DMS53 treated with DMSO at 0.1 percent for 48 hours (cell line): ENCODE measurements around the gene FDPS.
"Not testable (repeated sequence)": the region's sequence is repeated elsewhere in the genome, so short reads cannot be mapped to it uniquely, and the experiment has no call there.

Experiments
- DNase-seq: peaks from one replicate; lab custom pipeline; 2025; ENCODE audit not compliant: unreplicated experiment; lab: John Stamatoyannopoulos, UW

Gene FDPS

DNA sequence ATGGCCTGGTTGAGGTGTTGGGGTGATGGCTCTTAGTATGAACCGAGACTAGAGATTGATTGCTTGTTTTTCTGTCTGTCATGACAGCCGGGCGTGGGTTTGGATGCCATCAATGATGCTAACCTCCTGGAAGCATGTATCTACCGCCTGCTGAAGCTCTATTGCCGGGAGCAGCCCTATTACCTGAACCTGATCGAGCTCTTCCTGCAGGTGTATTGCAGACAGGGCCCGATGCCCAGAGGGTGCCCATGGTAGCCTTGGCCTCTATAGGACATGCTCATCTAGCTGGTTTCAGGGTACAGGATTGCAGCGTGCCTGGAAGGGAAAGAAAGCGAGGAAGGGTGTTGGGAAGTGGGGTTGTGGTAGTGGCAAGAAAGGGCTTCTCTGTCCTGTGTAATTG, 9.4 kb downstream of the FDPS start:
- DNase-seq, result no peak

DNA sequence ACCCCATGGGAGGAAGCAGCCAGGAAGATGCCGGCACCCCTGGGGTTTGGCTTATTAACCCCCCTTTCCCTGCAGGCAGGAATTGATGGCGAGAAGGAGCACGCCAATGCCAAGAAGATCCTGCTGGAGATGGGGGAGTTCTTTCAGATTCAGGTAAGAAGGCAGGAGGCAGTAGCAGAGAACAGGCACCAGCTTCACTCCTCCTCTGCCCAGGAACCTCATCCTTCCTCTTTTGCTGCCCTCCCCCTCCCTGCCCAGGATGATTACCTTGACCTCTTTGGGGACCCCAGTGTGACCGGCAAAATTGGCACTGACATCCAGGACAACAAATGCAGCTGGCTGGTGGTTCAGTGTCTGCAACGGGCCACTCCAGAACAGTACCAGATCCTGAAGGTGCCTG, 10.9 kb downstream of the FDPS start:
- DNase-seq, result no peak

DNA sequence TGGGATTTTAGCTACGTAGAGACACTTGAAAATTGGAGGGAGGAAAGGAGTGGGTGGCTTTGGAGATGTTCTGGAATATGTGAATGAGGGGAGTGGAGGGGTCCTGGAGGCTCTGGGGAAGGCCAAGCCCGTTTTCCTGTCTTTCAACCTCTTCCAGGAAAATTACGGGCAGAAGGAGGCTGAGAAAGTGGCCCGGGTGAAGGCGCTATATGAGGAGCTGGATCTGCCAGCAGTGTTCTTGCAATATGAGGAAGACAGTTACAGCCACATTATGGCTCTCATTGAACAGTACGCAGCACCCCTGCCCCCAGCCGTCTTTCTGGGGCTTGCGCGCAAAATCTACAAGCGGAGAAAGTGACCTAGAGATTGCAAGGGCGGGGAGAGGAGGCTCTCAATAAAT, 11.6 kb downstream of the FDPS start:
- no peak for DNase-seq

DNA sequence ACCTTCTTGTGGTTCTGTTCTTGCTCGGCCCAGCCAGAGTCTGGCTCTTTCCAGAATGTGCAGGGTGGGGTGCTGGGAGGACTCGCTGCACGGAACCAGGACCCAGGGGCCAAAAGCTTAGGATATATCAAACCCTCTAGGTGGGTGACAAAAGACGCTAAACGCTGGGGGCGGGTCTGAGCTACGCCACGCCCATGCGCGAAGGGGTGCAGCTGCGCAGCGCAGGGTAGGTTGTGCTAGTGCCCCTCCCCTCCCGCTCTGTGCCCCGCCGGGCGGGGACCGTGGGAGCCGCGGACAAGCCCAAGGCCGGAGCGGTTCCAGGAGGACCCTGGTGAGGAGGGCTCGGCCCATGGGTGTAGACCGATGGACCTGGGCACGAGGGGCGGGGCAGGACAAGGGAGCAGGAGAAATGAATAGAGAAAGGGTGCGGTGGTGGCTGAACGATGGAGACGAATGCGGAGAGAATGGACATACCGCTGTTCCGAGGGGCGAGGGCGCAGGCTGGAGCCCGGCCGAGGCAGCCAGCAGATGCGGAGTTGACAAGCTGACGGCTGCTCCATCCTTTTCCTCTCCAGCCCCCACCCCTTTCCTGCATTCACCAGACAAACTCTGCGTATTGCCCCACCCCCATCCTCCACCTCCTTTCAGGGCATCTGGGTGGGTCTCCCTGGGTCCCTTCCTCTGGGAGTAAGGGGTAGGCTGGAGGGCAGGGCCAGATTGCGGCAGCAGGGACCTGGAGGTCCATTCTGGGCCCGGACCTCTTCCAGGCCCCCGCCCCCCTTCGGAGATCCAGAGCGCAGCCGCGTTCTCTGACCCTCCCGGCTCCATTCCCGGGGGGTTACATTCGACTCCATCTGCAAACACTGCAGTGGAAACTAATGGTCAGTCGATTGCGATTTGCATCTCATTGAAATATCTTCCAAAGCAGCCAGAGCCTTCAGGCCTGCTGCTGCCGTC, 12.3 kb downstream of the FDPS start, which contains the start of gene RUSC1:
TSS of gene RUSC1 (plus strand) at position 234 of the 957 bp plus-strand sequence. CDS start 880 bp downstream, outside the sequence.
- no peak for DNase-seq

DNA sequence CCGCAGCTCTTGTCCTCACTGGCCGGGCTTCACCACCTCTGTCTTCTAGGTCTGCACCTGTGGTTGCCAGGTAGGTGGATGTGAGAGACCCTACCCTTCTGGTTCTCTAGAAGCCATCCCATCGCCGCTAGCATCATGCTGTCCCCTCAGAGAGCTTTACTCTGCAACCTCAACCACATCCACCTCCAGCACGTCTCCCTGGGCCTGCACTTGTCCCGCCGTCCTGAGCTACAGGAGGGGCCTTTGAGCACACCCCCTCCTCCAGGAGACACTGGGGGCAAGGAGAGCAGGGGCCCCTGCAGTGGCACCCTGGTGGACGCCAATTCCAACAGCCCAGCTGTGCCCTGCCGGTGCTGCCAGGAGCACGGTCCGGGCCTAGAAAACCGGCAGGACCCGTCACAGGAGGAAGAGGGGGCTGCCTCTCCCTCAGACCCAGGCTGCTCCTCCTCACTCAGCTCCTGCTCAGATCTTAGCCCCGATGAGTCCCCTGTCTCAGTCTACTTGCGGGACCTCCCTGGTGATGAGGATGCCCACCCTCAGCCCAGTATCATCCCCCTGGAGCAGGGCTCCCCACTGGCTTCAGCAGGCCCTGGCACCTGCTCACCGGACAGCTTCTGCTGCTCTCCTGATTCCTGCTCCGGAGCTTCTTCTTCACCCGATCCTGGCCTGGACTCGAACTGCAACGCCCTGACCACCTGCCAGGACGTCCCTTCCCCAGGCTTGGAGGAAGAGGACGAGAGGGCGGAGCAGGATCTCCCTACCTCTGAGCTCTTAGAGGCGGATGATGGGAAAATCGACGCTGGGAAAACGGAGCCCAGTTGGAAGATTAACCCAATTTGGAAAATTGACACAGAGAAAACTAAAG, 13.2 kb downstream of the FDPS start:
- DNase-seq, result no peak

DNA sequence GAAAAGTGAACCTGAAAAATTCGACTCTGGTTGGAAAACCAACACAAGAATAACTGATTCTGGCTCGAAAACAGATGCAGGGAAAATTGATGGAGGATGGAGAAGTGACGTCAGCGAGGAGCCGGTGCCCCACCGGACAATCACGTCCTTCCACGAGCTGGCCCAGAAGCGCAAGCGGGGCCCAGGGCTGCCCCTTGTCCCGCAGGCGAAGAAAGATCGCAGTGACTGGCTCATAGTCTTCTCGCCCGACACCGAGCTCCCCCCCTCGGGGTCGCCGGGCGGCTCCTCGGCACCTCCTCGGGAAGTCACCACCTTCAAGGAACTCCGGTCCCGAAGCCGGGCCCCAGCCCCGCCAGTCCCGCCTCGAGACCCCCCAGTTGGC, 13.9 kb downstream of the FDPS start:
- no peak for DNase-seq

DNA sequence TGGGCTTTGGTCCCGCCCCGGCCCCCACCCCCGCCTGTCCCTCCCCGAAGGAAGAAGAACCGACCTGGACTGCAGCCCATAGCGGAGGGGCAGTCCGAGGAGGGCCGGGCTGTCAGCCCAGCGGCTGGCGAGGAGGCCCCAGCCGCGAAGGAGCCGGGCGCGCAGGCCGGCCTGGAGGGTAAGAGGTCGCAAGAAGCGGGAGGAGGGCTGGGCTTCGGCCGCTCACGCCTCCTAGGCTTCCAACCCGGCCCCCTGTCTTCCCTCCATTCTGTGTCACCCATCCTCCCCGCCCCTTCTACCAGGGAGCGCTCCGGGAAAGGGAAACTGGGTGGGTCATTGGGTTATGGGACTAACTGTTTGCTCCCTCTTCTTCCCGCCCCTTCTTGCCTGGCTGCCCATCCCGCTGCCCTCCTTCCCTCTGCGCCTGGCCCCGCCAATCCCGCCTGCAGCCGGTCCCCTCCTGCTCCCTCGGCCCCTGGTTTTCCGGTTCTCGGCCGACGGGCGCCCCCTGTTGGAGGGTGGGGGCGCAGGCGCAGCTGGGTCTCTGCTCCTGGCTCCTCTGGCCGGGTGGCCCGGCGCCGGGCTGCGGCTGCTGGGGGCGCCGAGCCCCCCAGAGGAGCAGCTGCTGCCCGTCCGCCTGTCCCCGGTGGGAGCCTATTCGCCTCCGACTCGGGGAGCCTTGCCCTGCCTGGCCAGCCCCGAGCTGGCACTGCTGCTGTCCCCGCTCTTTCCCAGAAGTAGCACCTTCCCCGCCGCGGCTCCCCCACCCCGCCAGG, 14.5 kb downstream of the FDPS start:
- peak; percentile 92 for DNase-seq

DNA sequence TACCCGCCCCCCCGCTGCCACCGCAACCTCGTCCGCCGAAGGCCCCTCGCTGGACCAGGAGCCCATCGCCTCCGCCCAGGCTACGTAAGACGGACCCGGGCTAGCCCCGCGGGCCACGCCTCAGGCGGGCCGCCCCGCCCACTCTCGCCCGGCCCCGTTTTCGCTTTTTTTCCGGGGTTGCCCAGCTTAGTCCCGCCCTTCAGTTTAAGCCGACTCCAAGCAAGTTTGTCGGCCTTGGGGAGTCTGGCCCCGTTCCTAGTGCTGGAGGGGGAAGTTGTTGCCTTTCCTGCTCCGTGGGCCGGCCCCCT, 15.0 kb downstream of the FDPS start:
- DNase-seq, result peak; percentile 78

DNA sequence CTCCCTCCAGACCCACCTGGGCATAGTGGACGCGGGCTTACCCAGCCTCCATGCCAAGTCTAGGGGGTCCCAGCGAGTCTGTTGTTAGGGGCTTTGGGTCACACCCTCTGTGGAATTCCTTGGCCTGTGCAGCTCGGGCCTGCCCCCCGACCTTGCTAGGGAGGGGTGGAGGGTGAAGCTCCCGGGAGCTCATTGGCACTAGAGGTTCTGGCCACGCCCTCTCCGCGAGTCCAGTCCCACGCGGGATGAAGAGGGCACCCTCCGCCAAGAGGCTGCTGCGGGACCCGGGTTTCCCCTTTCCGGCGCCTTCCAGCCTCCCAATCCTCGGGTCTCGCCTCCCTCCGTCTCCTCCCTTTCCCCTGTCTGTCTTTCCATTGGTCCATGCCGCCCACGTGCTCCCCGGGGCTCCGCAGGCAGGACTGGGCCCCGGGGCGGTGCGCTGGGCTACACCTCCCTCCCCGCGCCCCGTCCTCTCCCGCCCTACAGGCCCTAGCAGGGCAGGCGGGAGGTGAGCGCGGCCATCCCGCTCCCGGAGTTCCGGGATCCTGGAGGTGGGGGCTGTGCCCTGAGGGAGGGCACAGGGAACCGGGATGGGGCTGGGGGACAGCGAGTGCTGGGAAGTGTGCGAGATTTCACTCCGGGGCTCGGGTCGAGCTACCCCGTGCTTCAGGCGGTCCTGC, 15.5 kb downstream of the FDPS start:
- peak; percentile 95 for DNase-seq

DNA sequence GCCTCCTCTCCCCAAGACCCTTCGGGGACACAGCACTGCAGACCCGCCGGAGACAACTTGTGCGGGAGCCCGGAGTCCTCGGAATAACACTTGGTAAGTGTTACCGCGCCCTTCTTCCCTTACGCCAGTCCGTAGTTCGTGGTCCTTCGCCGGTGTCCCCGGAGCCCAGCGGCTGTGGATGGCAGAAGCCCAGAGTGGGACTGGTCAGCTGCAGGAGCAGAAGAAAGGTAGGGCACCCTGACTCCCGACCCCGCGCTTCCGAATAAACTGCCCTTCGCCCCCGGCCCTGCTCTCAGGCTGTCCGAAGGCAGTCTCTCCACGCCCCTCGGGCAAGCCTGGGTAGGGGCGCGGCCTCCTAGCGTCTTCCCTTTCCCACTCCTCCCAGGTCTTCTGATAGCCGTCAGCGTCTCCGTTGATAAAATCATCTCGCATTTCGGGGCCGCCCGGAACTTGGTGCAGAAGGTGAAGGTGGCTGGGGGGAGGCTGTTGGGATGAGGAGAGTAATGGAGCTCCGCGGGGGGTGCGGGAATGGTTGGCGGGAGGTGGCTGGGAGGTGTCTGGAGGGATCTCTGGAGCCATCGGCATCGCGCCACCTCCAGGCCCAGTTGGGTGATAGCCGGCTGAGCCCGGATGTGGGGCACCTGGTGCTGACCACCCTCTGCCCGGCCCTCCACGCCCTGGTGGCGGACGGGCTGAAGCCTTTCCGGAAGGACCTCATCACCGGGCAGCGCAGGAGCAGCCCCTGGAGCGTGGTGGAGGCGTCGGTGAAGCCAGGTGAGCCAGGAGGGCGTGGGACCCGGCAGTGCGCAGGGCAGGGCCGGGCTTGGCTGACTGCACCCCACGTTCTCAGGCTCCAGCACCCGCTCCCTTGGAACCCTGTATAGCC, 16.3 kb downstream of the FDPS start:
- DNase-seq, result peak; percentile 18

DNA sequence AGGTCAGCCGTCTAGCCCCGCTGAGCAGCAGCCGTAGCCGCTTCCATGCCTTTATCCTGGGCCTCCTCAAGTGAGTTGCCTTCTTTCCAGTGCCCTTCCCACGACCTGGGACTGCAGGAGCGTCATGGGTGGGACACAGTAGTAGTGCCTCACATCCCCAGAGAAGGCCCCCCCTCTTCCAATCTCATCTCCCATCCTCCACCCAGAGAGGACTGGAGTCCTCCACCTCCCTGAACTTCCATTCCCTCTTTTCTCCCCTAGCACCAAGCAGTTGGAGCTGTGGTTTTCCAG, 16.9 kb downstream of the FDPS start:
- no peak for DNase-seq

DNA sequence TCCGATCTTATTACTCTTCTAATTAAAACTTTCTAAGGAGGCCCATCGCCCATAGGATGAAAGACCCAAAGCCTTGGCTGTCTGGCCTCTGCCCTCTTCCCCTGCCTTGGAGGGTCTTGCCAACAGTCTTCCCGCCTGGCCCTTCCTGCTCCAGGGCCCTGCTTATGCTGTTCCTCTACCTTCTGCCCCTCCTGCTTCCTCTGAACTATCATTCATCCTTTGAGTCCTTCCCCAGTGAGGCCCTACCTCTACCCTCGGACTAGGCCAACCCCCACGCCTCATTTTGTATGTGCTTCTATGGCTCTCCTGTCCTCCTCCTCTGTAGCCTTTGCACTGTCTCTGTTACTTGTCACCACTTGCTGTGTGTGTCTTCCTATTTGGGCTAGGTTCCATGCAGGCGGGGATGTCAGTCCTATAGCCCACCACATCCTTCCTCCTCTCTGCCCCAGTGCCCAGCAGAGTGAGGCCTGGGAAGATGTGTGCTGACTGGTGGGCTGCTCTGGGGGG, 17.4 kb downstream of the FDPS start:
- no peak for DNase-seq

DNA sequence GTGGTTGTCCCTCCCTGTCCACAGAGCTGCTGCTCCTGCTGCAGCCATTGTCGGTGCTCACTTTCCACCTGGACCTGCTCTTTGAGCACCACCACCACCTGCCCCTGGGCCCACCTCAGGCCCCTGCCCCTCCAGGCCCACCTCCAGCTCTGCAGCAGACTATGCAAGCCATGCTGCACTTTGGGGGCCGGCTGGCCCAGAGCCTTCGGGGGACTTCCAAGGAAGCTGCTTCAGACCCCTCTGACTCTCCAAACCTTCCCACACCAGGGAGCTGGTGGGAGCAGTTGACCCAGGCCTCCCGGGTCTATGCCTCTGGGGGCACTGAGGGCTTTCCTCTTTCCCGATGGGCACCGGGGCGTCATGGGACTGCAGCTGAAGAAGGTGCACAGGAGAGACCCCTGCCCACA, 18.0 kb downstream of the FDPS start:
- DNase-seq, result no peak

DNA sequence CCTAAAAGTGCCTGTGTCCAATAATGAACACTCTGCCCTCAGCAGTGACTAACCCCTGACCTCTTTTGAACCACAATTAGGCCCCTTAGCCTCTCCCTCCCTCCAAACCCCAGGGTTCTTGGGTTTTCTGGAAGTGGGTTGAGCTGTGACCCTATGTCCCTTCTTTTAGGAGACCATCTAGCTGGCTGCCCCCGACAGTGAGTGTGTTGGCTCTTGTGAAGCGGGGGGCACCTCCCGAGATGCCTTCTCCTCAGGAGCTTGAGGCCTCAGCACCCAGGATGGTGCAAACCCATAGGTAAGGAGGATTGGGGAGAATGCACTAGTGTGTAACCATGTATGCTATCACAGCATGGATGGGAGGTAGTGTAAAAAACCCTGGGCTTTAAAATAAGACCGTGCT, 19.3 kb downstream of the FDPS start:
- no peak for DNase-seq

DNA sequence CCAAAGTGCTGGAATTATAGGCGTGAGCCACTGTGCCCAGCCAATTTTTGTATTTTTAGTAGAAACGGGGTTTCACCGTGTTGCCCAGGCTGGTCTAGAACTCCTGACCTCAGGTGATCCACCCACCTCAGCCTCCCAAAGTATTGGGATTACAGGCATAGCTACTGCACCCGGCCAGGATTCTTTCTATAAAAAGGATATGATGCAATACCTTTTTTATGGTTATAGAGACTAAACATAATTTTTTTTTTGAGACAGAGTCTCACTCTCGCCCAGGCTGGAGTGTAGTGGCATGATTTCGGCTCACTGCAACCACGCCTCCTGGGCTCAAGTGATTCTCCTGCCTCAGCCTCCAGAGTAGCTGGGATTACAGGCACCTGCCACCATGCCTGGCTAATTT, 20.2 kb downstream of the FDPS start:
- not testable (repeated sequence) for DNase-seq

DNA sequence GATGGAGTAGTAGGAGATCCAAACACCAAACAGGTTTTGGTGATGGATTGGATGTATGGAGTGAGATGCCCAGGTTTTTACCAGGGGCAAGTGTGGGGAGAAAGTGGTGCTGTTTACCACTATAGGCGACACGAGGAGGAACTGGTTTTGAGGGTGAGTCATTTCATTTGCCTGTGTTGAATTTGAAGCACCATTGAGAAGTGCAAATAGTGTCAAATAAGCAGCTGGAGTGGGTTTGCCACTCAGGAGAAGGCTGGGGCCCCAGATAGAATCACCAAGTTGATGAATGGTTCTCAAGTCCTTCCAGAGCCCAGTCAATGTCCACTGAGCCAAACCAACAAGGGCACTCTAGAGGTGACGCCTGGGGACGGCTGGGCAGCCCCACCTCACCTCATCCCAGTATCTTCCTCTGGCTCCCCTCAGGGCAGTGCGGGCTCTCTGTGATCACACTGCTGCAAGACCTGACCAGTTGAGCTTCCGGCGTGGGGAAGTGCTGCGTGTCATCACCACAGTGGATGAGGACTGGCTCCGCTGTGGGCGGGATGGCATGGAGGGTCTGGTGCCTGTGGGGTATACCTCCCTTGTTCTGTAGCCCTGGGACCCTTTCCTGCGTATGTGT, 21.4 kb downstream of the FDPS start:
- DNase-seq, result peak; percentile 97

DNA sequence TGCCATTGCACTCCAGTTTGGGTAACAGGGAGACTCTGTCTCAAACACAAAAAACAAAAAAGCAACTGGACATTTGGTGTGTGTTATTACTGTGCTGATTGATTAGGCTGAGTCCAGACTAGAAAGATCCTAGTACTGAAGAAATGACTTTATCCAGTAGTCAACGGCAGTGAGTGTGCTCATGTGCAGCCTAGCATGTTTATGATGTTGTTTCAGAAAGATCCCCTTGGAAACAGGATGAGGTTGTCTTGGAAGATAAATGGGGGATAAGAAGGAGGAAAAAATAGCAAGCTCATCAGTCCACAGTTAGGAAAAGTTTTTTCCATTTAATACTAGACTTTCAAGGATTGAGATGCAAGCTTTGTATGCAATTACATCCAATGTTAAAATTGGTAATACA, 26.3 kb downstream of the FDPS start:
- no peak for DNase-seq

DNA sequence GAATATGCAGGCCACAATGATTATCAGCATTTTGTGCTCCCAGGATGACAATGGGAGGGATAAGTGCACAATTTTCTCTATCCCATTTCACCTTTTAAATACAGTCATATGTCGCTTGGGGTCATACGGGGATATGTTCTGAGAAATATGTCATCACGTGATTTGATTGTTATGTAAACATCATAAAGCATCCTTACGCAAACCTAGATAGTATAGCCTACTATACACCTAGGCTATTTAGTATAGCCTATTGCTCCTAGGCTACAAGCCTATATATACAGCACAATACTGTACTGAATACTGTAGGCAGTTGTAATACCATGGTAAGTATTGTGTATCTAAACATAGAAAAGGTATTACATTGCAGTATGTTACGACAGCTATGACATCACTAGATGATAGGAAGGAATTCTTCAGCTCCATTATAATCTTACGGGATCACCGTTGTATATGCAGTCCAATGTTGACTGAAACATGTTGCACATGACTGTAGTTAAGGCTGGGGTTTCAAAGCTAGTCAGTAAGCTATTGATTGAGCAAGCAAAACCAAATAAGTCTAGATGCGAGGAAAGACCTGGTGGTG, 30.9 kb downstream of the FDPS start:
- DNase-seq, result no peak

DNA sequence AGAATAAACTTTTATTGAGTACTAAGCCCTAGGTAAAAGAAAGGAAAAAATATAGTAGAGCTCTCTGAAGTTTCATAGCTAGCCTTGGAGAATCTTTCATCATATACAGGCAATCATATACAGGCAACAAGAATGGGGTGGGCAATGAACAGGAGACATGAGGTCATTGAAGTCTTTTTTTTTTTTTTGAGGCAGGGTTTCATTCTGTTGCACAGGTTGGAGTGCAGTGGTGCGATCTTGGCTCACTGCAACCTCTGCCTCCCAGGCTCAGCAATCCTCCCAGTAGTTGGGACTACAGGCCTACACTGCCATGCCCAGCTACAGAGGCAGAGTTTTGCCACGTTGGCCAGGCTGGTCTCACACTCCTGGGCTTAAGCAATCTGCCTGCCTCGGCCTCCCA, 34.2 kb downstream of the FDPS start:
- no peak for DNase-seq
